Chondrocyte (in vitro differentiated cells): ENCODE data around the gene FAM110A. TPM values are rescaled to one million over a fixed set of nuclear protein-coding genes. Genes with fewer than 3 reads are reported as not detected.
"Not testable (repeated sequence)": the region's sequence is repeated elsewhere in the genome, so short reads cannot be mapped to it uniquely, and the experiment has no call there.

ENCODE experiments used
- DNase-seq: peaks from one replicate; pipeline ENCODE4 v3.0.0; 2021; ENCODE audit warnings: mixed read lengths, low spot score
- H3K27ac Mint-ChIP-seq: one replicate; pipeline ENCODE4 v1.8.0; 2021; ENCODE audit warnings: mild to moderate bottlenecking, moderate library complexity, mixed read lengths; ENCODE audit not compliant: unreplicated experiment
- H3K27me3 Mint-ChIP-seq: 2 replicates; pipeline ENCODE4 v1.8.0; 2021; ENCODE audit warnings: low read depth, mixed read lengths
- H3K36me3 Mint-ChIP-seq: 2 replicates; pipeline ENCODE4 v1.8.0; 2021; ENCODE audit warnings: low read depth, mixed read lengths
- H3K4me1 Mint-ChIP-seq: 2 replicates; pipeline ENCODE4 v1.8.0; 2021; ENCODE audit warnings: low read depth, mild to moderate bottlenecking, mixed read lengths
- H3K4me3 Mint-ChIP-seq: one replicate; pipeline ENCODE4 v1.8.0; 2021; ENCODE audit warnings: mild to moderate bottlenecking, moderate library complexity, mixed read lengths; ENCODE audit not compliant: unreplicated experiment
- H3K9me3 Mint-ChIP-seq: 2 replicates; pipeline ENCODE4 v1.8.0; 2021; ENCODE audit warnings: low read depth, mixed read lengths
- total RNA-seq: library from RNA; stranded (reverse); gene quantifications from 3 replicates; pipeline ENCODE4 v1.2.1, GENCODE V29; 2021
- TF ChIP-seq, protein P1 (sequence below): fragments of 200-600 bp; sonication (generic); IDR thresholded peaks from 2 replicates; pipeline ENCODE4 v1.5.0; 2021; ENCODE audit warnings: antibody characterized with exemption, mild to moderate bottlenecking, moderate library complexity

Gene FAM110A
- total RNA-seq, 1 donor from 2014 or later = 2.6 TPM

DNA sequence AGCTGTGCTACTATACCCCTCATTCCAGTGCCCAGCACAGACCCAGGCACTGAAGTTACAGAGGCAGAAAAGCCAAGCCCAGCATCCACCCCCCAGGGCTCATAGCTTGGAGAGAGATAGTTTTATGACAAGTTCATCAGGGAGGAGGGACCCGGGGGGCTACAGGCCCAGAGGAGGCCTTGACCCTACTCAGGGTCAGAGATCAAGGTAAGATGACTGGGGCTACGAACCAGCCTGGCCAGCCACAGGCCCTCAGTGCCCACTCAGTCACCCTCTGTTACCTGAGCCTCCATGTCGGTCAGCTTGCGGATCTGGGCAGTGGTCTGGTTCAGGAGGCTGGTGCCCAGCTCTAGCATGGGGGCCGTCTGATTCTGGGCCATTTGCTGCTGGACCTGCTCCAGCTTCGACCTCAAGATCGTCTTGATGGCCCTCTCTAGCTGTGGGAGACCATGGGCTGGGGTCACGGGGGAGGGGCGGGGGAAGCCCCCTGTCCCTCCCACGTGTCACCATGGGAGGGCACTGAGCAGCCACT, 56.5 kb downstream of the FAM110A start:
- Mint-ChIP-seq H3K9me3 (no peaks in the 10 kb centered on the region), H3K4me3 (no peak overlapping the region), H3K27me3 (peaks cover 42% of the 10 kb centered on the region), H3K36me3 (no peaks in the 10 kb centered on the region), H3K27ac (no peak overlapping the region), H3K4me1 (peaks cover 3% of the 10 kb centered on the region)
- TF ChIP-seq, protein P1, sequence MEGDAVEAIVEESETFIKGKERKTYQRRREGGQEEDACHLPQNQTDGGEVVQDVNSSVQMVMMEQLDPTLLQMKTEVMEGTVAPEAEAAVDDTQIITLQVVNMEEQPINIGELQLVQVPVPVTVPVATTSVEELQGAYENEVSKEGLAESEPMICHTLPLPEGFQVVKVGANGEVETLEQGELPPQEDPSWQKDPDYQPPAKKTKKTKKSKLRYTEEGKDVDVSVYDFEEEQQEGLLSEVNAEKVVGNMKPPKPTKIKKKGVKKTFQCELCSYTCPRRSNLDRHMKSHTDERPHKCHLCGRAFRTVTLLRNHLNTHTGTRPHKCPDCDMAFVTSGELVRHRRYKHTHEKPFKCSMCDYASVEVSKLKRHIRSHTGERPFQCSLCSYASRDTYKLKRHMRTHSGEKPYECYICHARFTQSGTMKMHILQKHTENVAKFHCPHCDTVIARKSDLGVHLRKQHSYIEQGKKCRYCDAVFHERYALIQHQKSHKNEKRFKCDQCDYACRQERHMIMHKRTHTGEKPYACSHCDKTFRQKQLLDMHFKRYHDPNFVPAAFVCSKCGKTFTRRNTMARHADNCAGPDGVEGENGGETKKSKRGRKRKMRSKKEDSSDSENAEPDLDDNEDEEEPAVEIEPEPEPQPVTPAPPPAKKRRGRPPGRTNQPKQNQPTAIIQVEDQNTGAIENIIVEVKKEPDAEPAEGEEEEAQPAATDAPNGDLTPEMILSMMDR = no peak
- DNase-seq = peak; percentile 53

GRCh38 chr20:890666-891057, 57.1 kb downstream of the FAM110A start:
- DNase-seq = peak; percentile 33
- H3K27ac Mint-ChIP-seq = no peak overlapping the region
- peaks cover 35% of the 10 kb centered on the region for H3K27me3 Mint-ChIP-seq
- H3K9me3 Mint-ChIP-seq = no peaks in the 10 kb centered on the region
- TF ChIP-seq, protein P1 = no peak
- no peak overlapping the region for H3K4me3 Mint-ChIP-seq
- no peaks in the 10 kb centered on the region for H3K36me3 Mint-ChIP-seq
- H3K4me1 Mint-ChIP-seq = no peaks in the 10 kb centered on the region

DNA sequence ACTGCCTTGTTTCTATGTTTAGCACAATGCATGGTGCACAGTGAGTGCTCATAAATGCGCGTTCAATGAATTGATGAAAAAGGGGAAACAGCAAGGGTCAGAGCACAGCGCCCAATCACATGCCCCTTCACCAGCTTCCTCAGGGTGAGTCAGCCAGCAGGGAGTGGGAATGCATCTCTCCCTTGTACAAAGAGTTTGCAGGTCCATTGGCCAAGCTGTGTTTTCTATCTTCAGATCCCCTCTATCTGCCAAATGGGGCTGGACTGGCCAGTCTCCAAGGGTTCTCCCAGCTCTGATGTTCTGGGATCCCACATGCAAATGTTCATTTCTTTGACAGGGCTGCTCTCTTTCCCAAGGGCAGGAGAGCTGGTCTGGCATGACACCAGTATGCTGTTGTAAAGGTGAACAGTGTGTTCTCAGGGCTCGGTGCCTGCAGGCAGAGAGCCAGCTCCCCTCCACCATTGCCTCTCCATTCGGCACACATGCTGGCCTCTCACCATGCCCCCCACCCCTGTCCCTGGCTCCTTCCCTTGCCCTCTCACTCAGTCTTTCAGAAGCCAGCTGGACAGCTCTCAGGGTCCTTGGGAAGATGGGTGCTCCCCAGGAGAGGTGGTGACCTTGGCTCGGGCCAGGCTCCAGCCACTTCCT, 57.7 kb downstream of the FAM110A start:
- TF ChIP-seq, protein P1 = no peak
- H3K9me3 Mint-ChIP-seq = no peaks in the 10 kb centered on the region
- H3K27me3 Mint-ChIP-seq = peaks cover 33% of the 10 kb centered on the region
- H3K36me3 Mint-ChIP-seq = no peaks in the 10 kb centered on the region
- H3K4me3 Mint-ChIP-seq = no peak overlapping the region
- DNase-seq = peak; percentile 50
- no peak overlapping the region for H3K27ac Mint-ChIP-seq
- H3K4me1 Mint-ChIP-seq = no peaks in the 10 kb centered on the region

DNA sequence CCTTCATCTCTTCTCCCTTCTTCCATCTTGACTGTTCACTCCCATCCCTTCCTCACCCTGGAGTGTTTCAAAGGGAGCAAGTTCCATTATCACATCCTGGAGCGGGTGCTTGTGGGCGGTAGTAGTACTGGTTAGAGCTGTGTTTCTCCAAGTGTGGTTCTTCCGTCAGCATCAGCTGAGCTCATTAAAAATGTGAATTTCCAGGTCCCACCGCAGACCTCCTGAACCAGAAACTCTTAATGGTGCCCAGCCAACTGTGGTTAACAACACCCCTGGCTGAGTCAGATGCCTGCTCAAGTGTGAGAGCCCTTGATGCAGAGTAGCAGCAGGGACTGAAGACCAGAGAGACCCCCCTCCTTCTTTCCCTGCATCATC, 58.2 kb downstream of the FAM110A start:
- peaks cover 33% of the 10 kb centered on the region for H3K27me3 Mint-ChIP-seq
- no peaks in the 10 kb centered on the region for H3K36me3 Mint-ChIP-seq
- TF ChIP-seq, protein P1 = no peak
- H3K4me1 Mint-ChIP-seq = no peaks in the 10 kb centered on the region
- peak; percentile 13 for DNase-seq
- H3K4me3 Mint-ChIP-seq = no peak overlapping the region
- no peak overlapping the region for H3K27ac Mint-ChIP-seq
- H3K9me3 Mint-ChIP-seq = peaks cover under 1% of the 10 kb centered on the region

DNA sequence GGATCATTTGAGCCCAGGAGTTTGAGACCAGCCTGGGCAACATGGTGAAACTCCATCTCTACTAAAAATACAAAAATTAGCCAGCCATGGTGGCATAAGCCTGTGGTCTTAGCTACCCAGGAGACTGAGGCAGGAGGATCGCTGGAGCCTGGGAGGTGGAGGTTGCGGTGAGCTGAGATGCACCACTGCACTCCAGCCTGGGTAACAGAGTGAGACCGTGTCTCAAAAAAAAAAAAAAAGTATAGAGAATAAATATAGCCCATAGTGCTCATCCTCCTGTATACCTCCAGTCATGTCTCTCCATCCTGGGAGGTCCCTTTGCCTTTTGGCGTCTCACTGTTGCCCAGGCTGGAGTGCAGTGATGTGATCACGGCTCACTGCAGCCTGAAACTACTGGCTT, 58.9 kb downstream of the FAM110A start:
- not testable (repeated sequence) for H3K27ac Mint-ChIP-seq, H3K36me3 Mint-ChIP-seq, H3K4me3 Mint-ChIP-seq, H3K9me3 Mint-ChIP-seq, H3K4me1 Mint-ChIP-seq
- peaks cover 31% of the 10 kb centered on the region for H3K27me3 Mint-ChIP-seq
- peak; percentile 7 for DNase-seq

Other genes starting within 250 kb of the FAM110A start
- gene TCF15, start 223.4 kb upstream of the FAM110A start, total RNA-seq = 0.28 to 0.50 TPM in 2 of 3 replicates, not detected in the other
- 19.3 to 20.8 TPM (median 20.6 TPM) in 3 replicates for gene SRXN1, start 180.5 kb upstream of the FAM110A start, total RNA-seq
- not detected in 3 replicates for gene SCRT2, start 157.9 kb upstream of the FAM110A start, total RNA-seq
- gene SLC52A3, start 65.2 kb upstream of the FAM110A start, total RNA-seq = not detected in 3 replicates
- gene ANGPT4, start 82.6 kb downstream of the FAM110A start, total RNA-seq = 0.12 TPM in 1 of 3 replicates, not detected in the others
- 0.19 TPM in 1 of 3 replicates, not detected in the others for gene RSPO4, start 168.6 kb downstream of the FAM110A start, total RNA-seq